K562 (cell line): ENCODE results near the gene DDHD1. TPM values are rescaled to one million over a fixed set of nuclear protein-coding genes. Genes with fewer than 3 reads are reported as not detected.

ENCODE experiments used
- ATAC-seq: fragments of 200-7000 bp; cut with Tn5 transposase; 3 replicates; pipeline ENCODE4 v1.9.1; 2020; ENCODE audit warnings: moderate library complexity
- BruUV-seq: library from RNA; stranded (reverse); fragments of 400-500 nt; replicated peaks from 2 replicates; lab custom pipeline; 2021; lab: Mats Ljungman, UMichigan
- CTCF ChIA-PET: fragments of 300-600 bp; formaldehyde crosslinking; extraction: SDS; loops from one replicate; lab custom pipeline; 2021; ENCODE audit warnings: low intra/inter-chr PET ratio; lab: Yijun Ruan, JAX
- POLR2A ChIA-PET: fragments of 300-600, 350-650 bp; sonication (Branson Sonifier 250); formaldehyde crosslinking; extraction: SDS; loops from one replicate; lab custom pipeline; 2021; ENCODE audit warnings: antibody characterized with exemption, inconsistent platforms; lab: Yijun Ruan, JAX
- DNase-seq, 4 experiments: peaks; one replicate each; pipeline versions ENCODE4 v3.0.0 to v3.0.0-alpha.2; 2011 to 2018; ENCODE audit warnings: low spot score in 3 of 4, mixed read lengths in 3 of 4; ENCODE audit errors: extremely low read depth in 1 of 4
- FAIRE-seq: peaks from 2 replicates; lab custom pipeline; 2011; peaks lifted over from hg19 to GRCh38; lab: Jason Lieb, UNC
- H2AFZ ChIP-seq: 2 replicates; pipeline ENCODE4 v1.6.0; 2011; ENCODE audit warnings: low read depth, low read length, control low read depth, inconsistent platforms
- H3K27ac ChIP-seq: fragments of 200-600 bp; 3 replicates; pipeline ENCODE4 v1.8.0; 2011; ENCODE audit warnings: low read depth, mild to moderate bottlenecking, control low read depth, inconsistent platforms, low read length, moderate library complexity, mixed read lengths; ENCODE audit errors: extremely low read depth
- H3K27me3 ChIP-seq, 2 experiments: fragments of 300-600 bp in 1 of 2; 2 replicates in 1 of 2; 3 replicates in 1 of 2; pipeline versions ENCODE4 v1.6.0 to v1.8.0; 2011; ENCODE audit warnings: inconsistent platforms in 2 of 2, low read length in 2 of 2, mild to moderate bottlenecking in 1 of 2, mixed read lengths in 1 of 2, moderate library complexity in 1 of 2; ENCODE audit not compliant: control insufficient read depth in 2 of 2, insufficient read depth in 2 of 2
- H3K36me3 ChIP-seq: fragments of 300-600 bp; 3 replicates; pipeline ENCODE4 v1.8.0; 2011; ENCODE audit warnings: mild to moderate bottlenecking, low read length, inconsistent platforms; ENCODE audit not compliant: control insufficient read depth, insufficient read depth
- H3K4me1 ChIP-seq, 2 experiments: fragments of 200-600 bp in 1 of 2; replicated peaks in 1 of 2; 2 replicates in 1 of 2; 3 replicates in 1 of 2; pipeline versions ENCODE4 v1.5.1 to v1.8.0; 2011; ENCODE audit warnings: inconsistent platforms in 2 of 2, low read length in 2 of 2, mild to moderate bottlenecking in 1 of 2, mixed read lengths in 1 of 2, moderate library complexity in 1 of 2; ENCODE audit not compliant: control insufficient read depth in 2 of 2, insufficient read depth in 2 of 2
- H3K4me2 ChIP-seq: 2 replicates; pipeline ENCODE4 v1.6.1; 2011; ENCODE audit warnings: low read length, control low read depth, inconsistent platforms, mixed read lengths; ENCODE audit not compliant: insufficient read depth
- H3K4me3 ChIP-seq: fragments of 200-600 bp; sonication (generic), shearing (Covaris generic); 2 replicates; pipeline ENCODE4 v1.5.1; 2016; ENCODE audit warnings: control low read depth, inconsistent platforms
- H3K79me2 ChIP-seq: fragments of 200-600 bp; 3 replicates; pipeline ENCODE4 v1.8.0; 2011; ENCODE audit warnings: low read length, inconsistent platforms; ENCODE audit not compliant: control insufficient read depth, insufficient read depth
- H3K9ac ChIP-seq, 2 experiments: 2 replicates each; pipeline versions ENCODE4 v1.6.0 to v1.6.1; 2011; ENCODE audit warnings: low read depth in 2 of 2, low read length in 2 of 2, control low read depth in 1 of 2, inconsistent platforms in 1 of 2, mild to moderate bottlenecking in 1 of 2, mixed read lengths in 1 of 2; ENCODE audit not compliant: insufficient read depth in 1 of 2
- H3K9me1 ChIP-seq: one replicate; pipeline ENCODE4 v1.6.0; 2011; ENCODE audit warnings: inconsistent platforms, mild to moderate bottlenecking, low read length, moderate library complexity; ENCODE audit not compliant: control insufficient read depth, insufficient read depth
- H3K9me3 ChIP-seq: replicated peaks from 2 replicates; pipeline ENCODE4 v1.5.1; 2011; ENCODE audit warnings: low read depth, low read length, inconsistent platforms; ENCODE audit not compliant: control insufficient read depth, insufficient read depth
- H4K20me1 ChIP-seq: replicated peaks from 2 replicates; pipeline ENCODE4 v1.6.1; 2011; ENCODE audit warnings: low read length, inconsistent platforms, mixed read lengths; ENCODE audit not compliant: control insufficient read depth, insufficient read depth
- BCOR ChIP-seq: fragments of 450-650 bp; IDR thresholded peaks from 2 replicates; pipeline ENCODE4 v1.6.1; 2016
- BRF1 ChIP-seq: IDR thresholded peaks from 3 replicates; pipeline ENCODE4 v1.6.1; 2011; ENCODE audit warnings: borderline replicate concordance, mild to moderate bottlenecking; ENCODE audit not compliant: insufficient read length; ENCODE audit errors: extremely low read depth
- CREB1 ChIP-seq, 2 experiments: sonication (generic) in 1 of 2; formaldehyde crosslinking in 1 of 2; IDR thresholded peaks; 2 replicates each; pipeline versions ENCODE4 v1.6.1 to v1.8.0; 2012 to 2022; ENCODE audit warnings: inconsistent platforms in 1 of 2, mild to moderate bottlenecking in 1 of 2, missing genetic modification reagents in 1 of 2, moderate library complexity in 1 of 2
- ETV5 ChIP-seq: sonication (generic); formaldehyde crosslinking; IDR thresholded peaks from 2 replicates; pipeline ENCODE4 v1.4.0; 2020; ENCODE audit warnings: low read depth, mild to moderate bottlenecking, missing genetic modification reagents
- FIP1L1 ChIP-seq: fragments of 200-400 bp; formaldehyde crosslinking; IDR thresholded peaks from 2 replicates; pipeline ENCODE4 v1.6.1; 2018; ENCODE audit warnings: mild to moderate bottlenecking, low read depth, low read length; ENCODE audit not compliant: poor library complexity, severe bottlenecking
- JUNB ChIP-seq: fragments of 450-650 bp; formaldehyde crosslinking; conservative IDR thresholded peaks from 2 replicates; pipeline ENCODE4 v1.4.0; 2020; ENCODE audit warnings: mild to moderate bottlenecking
- MED1 ChIP-seq: sonication (generic); formaldehyde crosslinking; IDR thresholded peaks from 2 replicates; pipeline ENCODE4 v1.8.1; 2023; ENCODE audit warnings: missing genetic modification reagents, borderline replicate concordance
- NR0B1 ChIP-seq: fragments of 450-650 bp; IDR thresholded peaks from one replicate; pipeline ENCODE4 v1.6.1; 2018; ENCODE audit warnings: mild to moderate bottlenecking, moderate library complexity; ENCODE audit not compliant: partially characterized antibody
- RBM15 ChIP-seq: fragments of 200-400 bp; formaldehyde crosslinking; IDR thresholded peaks from 2 replicates; pipeline ENCODE4 v1.6.1; 2018; ENCODE audit warnings: mild to moderate bottlenecking, low read length, moderate library complexity; ENCODE audit not compliant: insufficient read depth
- SRSF9 ChIP-seq: fragments of 200-400 bp; formaldehyde crosslinking; IDR thresholded peaks from 2 replicates; pipeline ENCODE4 v1.6.1; 2017; ENCODE audit warnings: low read depth, low read length, borderline replicate concordance
- THRA ChIP-seq: fragments of 450-650 bp; IDR thresholded peaks from 2 replicates; pipeline ENCODE4 v1.6.1; 2017; ENCODE audit warnings: mild to moderate bottlenecking, moderate library complexity
- ZNF584 ChIP-seq: fragments of 200-800 bp; sonication (Bioruptor generic); IDR thresholded peaks from 2 replicates; pipeline ENCODE4 v1.6.1; 2016; ENCODE audit warnings: low read depth, mild to moderate bottlenecking, missing genetic modification characterization, missing compliant biosample characterization
- ZNF592 ChIP-seq: fragments of 450-650 bp; IDR thresholded peaks from 2 replicates; pipeline ENCODE4 v1.6.1; 2017; ENCODE audit warnings: antibody characterized with exemption, mild to moderate bottlenecking
- WGBS: fragments of 100-300 bp; shearing (Covaris generic); methylation state at CpG from one replicate; pipeline ENCODE4 v1.1.6; 2016; ENCODE audit warnings: low coverage, mixed read lengths; ENCODE audit not compliant: insufficient coverage; ENCODE audit errors: missing lambda C conversion rate; 5-methylcytosine and 5-hydroxymethylcytosine counted together
- in situ Hi-C: fragments of 300-500 bp; cut with MboI; formaldehyde crosslinking; loops from 4 replicates; pipeline ENCODE4 v1.15.0; 2018; ENCODE audit warnings: inconsistent platforms, mixed read lengths
- intact Hi-C: fragments of 100-400 bp; cut with micrococcal nuclease; formaldehyde crosslinking; loops from 2 replicates; pipeline ENCODE4 v1.14.2; 2022
- polyA plus RNA-seq, 8 experiments: library from polyadenylated mRNA; depleted of rRNA in 4 of 8; stranded (reverse) in 5 of 8; unstranded in 3 of 8; fragments of >200 nt; fragmentation: Nextera tagmentation in 2 of 8; fragmentation: Illumina TruSeq in 1 of 8; extraction: Ambion mirVana in 2 of 8; extraction: Trizol in 1 of 8; gene quantifications; 2 replicates each; pipeline versions ENCODE4 v1.2.1 to v1.2.3, GENCODE V29; 2011 to 2014; ENCODE audit warnings: inconsistent platforms in 1 of 8, missing spikeins in 1 of 8
- total RNA-seq, 7 experiments: library from RNA; depleted of rRNA in 6 of 7; stranded (reverse); fragments of >200 nt in 6 of 7; fragmentation: Illumina TruSeq in 2 of 7; extraction: Trizol in 2 of 7; gene quantifications; 2 replicates each; pipeline versions ENCODE4 v1.2.1 to v1.2.3, GENCODE V29; 2011 to 2021; ENCODE audit warnings: low replicate concordance in 1 of 7

Gene DDHD1
- total and polyA plus RNA-seq, 9 of the 15 experiments (the other 6 are each of a cell fraction or from before 2014, with no cell fraction given): 1.2 to 12.3 (median 5.0) TPM

GRCh38 chr14:53126731-53127130, 26.4 kb downstream of the DDHD1 start:
- no peak overlapping the region for H3K4me2 ChIP-seq
- POLR2A ChIA-PET: interaction anchor here (1.9 kb wide), 1 partner anchor 10 kb away, joined by 6 read pairs; no protein-coding TSS in a partner anchor

More at GRCh38 chr14:53126731-53127130, 26.4 kb downstream of the DDHD1 start:
- H4K20me1 ChIP-seq: no peaks in the 10 kb centered on the region
- in situ Hi-C loops: no loop called here
- no peaks in the 10 kb centered on the region for H3K9me1 ChIP-seq
- FAIRE-seq: no peak
- no TSS peak for BruUV-seq
- no peak overlapping the region for H3K9ac ChIP-seq
- H3K27me3 ChIP-seq: no peaks in the 10 kb centered on the region
- no peak for TF ChIP-seq ZNF592
- TF ChIP-seq BRF1: no peak
- TF ChIP-seq THRA: no peak
- TF ChIP-seq NR0B1: no peak
- no peak for TF ChIP-seq MED1
- no peak for TF ChIP-seq BCOR
- TF ChIP-seq RBM15: no peak
- no peak for TF ChIP-seq ZNF584
- TF ChIP-seq CREB1 (IDR thresholded peaks at IDR 0.05): no peak
- TF ChIP-seq CREB1 (CRISPR knock-in tag; IDR thresholded peaks at IDR 0.05): no peak
- no peak for TF ChIP-seq SRSF9
- TF ChIP-seq FIP1L1: no peak
- TF ChIP-seq JUNB (CRISPR knock-in tag): no peak
- no peak for TF ChIP-seq ETV5 (CRISPR knock-in tag)
- CTCF ChIA-PET: no interaction called here
- no peak for ATAC-seq
- peaks cover 0 to 5% of the 10 kb centered on the region in 2 experiments; a peak in 2 of 5 replicates for H3K4me1 ChIP-seq
- H3K79me2 ChIP-seq: peaks cover 20% of the 10 kb centered on the region
- intact Hi-C loops: no loop called here
- no peak overlapping the region for H3K4me3 ChIP-seq
- no peak overlapping the region for H3K27ac ChIP-seq
- no peaks in the 10 kb centered on the region for H3K36me3 ChIP-seq
- no peaks in the 10 kb centered on the region for H3K9me3 ChIP-seq
- no peak overlapping the region for H2AFZ ChIP-seq
- 60% methylated on average over 6 of the region's 6 CpGs for WGBS
- no peak for DNase-seq
